ENCODE measurements around the gene RASA1.

DNA sequence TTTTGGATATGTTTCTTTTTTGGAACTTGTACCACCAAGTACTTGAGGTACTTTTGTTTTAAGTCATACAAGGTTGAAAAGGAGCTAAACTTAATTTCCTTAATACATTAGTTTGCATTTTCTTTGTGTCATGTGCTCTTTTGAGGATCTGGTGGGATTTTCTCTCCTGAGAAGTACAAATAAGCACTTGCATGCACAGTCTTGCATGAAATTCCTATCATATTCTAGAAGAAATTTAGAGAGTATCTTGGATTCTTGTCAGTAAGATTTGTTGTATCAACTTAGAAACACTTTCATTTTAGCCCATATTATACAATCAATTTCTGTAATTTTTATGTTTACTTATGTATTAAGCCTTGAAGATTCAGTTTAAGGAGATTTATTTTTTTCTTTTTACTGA, 80.2 kb downstream of the RASA1 start:
- TF ChIP-seq ZFX (CRISPR knock-in tag; IDR thresholded peaks at IDR 0.05) (no peak), CEBPB (tag; IDR thresholded peaks at IDR 0.05) (no peak), TAF1 (IDR thresholded peaks at IDR 0.05; ENCODE audit: control insufficient read depth, extremely low read depth, insufficient read depth, low read length, severe bottlenecking) (no peak)
- TF ChIP-seq, protein P1, sequence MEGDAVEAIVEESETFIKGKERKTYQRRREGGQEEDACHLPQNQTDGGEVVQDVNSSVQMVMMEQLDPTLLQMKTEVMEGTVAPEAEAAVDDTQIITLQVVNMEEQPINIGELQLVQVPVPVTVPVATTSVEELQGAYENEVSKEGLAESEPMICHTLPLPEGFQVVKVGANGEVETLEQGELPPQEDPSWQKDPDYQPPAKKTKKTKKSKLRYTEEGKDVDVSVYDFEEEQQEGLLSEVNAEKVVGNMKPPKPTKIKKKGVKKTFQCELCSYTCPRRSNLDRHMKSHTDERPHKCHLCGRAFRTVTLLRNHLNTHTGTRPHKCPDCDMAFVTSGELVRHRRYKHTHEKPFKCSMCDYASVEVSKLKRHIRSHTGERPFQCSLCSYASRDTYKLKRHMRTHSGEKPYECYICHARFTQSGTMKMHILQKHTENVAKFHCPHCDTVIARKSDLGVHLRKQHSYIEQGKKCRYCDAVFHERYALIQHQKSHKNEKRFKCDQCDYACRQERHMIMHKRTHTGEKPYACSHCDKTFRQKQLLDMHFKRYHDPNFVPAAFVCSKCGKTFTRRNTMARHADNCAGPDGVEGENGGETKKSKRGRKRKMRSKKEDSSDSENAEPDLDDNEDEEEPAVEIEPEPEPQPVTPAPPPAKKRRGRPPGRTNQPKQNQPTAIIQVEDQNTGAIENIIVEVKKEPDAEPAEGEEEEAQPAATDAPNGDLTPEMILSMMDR (IDR thresholded peaks at IDR 0.05 in 2 of 3, conservative IDR thresholded peaks at IDR 0.05 in 1 of 3; ENCODE audit: insufficient read depth in 2 of 3, low read depth in 1 of 3, low read length in 3 of 3): no peak

All from K562 (cell line).